ENCODE measurements around the gene SOCS1.

GRCh38 chr16:11291091-11291703, 35.2 kb upstream of the SOCS1 start:
- TF ChIP-seq, protein P1, sequence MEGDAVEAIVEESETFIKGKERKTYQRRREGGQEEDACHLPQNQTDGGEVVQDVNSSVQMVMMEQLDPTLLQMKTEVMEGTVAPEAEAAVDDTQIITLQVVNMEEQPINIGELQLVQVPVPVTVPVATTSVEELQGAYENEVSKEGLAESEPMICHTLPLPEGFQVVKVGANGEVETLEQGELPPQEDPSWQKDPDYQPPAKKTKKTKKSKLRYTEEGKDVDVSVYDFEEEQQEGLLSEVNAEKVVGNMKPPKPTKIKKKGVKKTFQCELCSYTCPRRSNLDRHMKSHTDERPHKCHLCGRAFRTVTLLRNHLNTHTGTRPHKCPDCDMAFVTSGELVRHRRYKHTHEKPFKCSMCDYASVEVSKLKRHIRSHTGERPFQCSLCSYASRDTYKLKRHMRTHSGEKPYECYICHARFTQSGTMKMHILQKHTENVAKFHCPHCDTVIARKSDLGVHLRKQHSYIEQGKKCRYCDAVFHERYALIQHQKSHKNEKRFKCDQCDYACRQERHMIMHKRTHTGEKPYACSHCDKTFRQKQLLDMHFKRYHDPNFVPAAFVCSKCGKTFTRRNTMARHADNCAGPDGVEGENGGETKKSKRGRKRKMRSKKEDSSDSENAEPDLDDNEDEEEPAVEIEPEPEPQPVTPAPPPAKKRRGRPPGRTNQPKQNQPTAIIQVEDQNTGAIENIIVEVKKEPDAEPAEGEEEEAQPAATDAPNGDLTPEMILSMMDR (conservative IDR thresholded peaks at IDR 0.05; ENCODE audit: low read length), result no peak
- no peak for TF ChIP-seq EZH2phosphoT487 (IDR thresholded peaks at IDR 0.05; ENCODE audit: borderline replicate concordance)

Measured in Loucy (cell line).